WI38 (cell line): ENCODE results near the gene ZNF841.
A peak's percentile ranks its signal among the peaks of the same experiment; 100 is the strongest.
"Not testable (repeated sequence)": the region's sequence is repeated elsewhere in the genome, so short reads cannot be mapped to it uniquely, and the experiment has no call there.

Source experiments
- H3K4me3 ChIP-seq: 2 replicates; pipeline ENCODE4 v1.5.1; 2011; ENCODE audit warnings: low read depth, mild to moderate bottlenecking, control low read depth, low read length
- CTCF ChIP-seq: IDR thresholded peaks from 2 replicates; pipeline ENCODE4 v1.5.1; 2012; ENCODE audit warnings: low read depth, mild to moderate bottlenecking, control low read depth, low read length

The ZNF841 gene

GRCh38 chr19:52028027-52028779, 67.4 kb downstream of the ZNF841 start, which contains the start of gene ZNF614:
TSS of gene ZNF614 (minus strand) at chr19:52028379. CDS start at chr19:52025745, 2,634 bp downstream.
- peak within 1 kb of the TSS; percentile 92 for H3K4me3 ChIP-seq
- no peak for TF ChIP-seq CTCF

- H3K4me3 ChIP-seq, result not testable (repeated sequence)
Observed at GRCh38 chr19:52026255-52026990, 69.1 kb downstream of the ZNF841 start.

- not testable (repeated sequence) for H3K4me3 ChIP-seq
Observed at GRCh38 chr19:52024478-52024877, 71.1 kb downstream of the ZNF841 start.

GRCh38 chr19:52022193-52022592, 73.4 kb downstream of the ZNF841 start:
- no peak for TF ChIP-seq CTCF
- H3K4me3 ChIP-seq, result no peak overlapping the region

GRCh38 chr19:52020506-52020905, 75.1 kb downstream of the ZNF841 start:
- H3K4me3 ChIP-seq, result no peak overlapping the region
- TF ChIP-seq CTCF, result no peak
